HG02798 (cell line): Measurements from ENCODE around the gene CLPTM1L.
"Not testable (repeated sequence)": the region's sequence is repeated elsewhere in the genome, so short reads cannot be mapped to it uniquely, and the experiment has no call there.

Experiments
- ATAC-seq: cut with Tn5 transposase; IDR thresholded peaks from one replicate; pipeline ENCODE4 v1.9.1; 2021; ENCODE audit warnings: mild to moderate bottlenecking; ENCODE audit not compliant: unreplicated experiment, poor library complexity

The CLPTM1L gene

DNA sequence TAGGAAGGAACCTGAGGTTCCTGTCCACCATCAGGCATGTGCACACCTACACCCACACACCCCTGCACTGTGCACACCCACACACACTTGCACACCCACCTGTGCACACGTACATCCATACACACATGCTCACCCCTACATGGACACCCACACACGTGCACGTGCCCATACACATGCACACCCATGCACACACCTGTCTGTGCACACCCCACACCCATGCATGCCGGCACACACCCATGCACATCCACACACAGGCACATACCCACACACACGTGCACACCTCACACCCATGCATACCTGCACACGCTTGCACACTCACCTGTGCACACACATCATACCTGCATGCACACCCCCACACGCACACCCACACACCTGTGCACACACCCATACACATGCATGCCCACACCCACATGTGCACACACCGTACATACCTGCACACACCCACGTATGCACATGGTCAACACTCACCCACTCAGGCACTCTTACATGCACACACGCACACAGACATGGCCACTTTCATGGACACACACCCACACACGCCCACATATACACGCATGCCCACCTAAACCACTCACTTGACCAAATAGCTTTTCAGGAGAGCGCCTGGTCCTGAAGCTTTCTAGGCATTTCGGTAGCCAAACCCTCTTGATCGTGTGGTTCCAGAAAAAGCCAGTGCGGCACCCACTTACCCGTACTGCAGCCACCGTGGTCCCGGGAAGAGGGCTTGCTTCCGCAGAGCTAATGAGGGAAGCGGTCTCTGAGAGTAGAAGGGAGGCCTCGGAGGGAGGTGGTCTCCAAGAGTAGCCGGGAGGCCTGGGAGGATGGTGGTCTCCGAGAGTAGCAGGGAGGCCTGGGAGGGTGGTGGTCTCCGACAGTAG is 36.7 kb upstream of the CLPTM1L start:
- no peak for ATAC-seq

DNA sequence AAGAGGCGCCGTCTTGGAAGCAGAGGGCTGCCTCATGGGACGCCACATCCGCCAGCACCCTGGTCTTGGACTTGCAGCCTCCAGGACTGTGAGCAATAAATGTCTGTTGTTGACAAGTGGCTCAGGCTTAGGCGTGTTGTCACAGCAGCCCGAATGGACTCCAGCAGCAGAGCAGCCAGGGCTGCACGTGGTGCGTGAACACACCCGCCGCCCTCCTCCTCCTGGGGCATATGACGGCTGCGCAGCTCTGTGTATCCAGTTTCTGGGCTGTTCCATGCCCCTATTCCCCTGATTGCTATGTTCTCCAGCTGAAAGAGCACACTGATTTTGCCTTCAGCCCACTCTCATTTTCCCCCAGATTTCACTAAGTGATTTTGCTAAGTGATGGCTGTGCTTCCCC is 36.0 kb upstream of the CLPTM1L start:
- ATAC-seq, result no peak

DNA sequence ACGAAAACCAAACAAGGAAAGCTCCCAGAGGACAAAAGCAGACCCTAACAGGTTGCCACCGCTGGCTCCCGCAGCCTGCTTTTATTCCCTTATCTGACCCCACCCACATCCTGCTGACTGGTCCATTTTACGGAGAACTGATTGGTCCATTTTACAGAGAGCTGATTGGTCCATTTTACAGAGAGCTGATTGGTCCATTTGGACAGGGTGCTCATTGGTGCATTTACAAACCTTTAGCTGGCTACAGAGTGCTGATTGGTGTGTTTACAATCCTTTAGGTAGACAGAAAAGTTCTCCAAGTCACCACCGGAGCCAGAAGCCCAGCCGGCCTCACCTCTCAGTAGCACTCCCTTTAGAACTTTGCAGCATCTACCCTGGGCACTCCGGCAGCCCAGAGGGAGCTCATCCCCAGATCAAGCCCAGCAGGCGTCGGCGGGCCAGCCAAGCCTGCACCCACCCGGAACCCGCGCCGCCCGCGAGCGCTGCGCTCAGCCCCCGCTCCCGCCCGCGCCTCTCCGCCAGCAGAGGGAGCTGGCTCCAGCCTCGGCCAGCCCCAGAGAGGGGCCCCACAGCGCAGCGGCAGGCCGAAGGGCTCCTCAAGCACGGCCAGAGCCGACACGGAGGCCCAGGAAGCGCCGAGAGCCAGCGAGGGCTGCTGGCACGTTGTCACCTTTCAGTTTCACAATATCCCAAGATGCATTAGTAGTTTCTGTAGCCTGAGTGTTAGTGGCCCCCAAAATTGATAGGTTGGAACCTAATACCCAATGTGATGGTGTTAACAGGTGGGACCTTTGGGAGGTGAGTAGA is 35.3 kb upstream of the CLPTM1L start:
- peak; percentile 80 for ATAC-seq

DNA sequence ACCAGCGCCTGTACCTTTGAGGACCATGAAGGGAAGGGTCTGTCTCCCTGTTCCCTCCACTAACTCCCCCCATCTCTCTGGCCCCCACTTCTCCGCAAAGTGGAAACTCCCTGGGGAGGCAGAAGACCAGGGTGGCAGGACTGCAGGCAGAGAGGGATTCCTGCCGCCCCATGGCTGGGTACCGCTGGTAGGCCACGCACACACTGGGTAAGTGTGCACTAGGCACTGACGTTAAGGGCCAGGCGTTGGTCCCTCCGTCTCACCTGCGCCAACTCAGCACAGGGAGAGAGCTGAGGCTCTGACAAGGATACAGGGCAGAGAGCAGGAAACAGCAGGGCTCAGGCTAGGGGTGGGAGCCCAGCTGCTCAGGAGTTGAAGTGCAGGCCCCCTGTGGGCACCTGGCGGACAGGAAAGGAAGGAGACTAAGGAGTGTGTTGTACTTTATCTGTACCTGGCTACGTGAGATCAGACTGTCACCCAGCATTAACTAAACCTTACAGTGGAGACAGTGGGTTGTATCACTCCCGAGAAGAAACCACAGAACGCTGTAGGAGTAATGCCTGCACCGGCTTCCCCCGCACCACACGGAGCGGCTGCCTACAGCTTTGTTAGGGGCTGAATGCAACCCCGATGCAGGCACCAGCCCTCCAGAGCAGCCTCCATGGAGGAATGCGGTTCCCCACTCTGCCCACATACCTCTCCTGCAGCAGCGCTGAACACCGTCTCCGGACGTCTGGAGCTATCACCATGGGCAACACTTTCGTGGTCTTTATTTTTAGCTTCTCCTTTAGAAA is 34.2 kb upstream of the CLPTM1L start:
- no peak for ATAC-seq

DNA sequence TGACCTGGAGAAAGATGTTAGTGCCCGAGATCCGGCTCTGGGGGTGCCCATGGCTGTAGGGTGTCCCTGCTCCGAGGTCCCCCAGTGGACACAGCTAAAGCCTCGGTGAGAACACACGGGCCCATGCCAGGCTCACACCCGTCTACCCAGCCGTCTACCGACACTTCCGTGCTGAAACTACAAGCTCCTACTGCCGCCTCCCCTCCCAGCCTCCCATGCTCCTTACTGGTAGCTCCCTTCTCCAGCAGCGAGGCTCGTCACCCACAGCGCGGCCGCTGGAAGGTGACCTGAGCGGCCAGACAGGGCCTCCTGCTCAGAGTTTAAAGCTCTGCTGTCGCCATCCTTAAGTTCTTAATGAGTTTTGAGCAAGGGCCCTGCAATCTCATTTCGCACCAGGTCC is 33.2 kb upstream of the CLPTM1L start:
- no peak for ATAC-seq

DNA sequence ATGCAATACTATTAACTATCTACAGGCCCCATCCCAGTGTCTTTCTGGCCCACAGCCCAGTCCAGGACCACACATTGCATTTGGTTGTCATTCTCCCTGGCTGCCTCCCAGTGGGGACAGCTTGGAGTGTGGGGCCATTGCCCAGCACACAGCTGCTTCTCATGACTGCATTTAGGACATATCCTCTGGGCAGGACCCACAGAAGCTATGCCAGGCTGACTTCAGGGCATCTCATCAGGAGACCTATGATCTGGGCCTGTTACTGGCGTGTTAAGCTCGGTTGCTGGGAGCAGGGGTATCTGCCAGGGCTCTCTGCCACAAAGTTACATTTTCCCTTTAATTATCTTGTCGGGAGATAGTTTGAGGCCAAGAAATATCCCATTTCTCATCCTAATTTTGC is 32.1 kb upstream of the CLPTM1L start:
- ATAC-seq, result no peak

DNA sequence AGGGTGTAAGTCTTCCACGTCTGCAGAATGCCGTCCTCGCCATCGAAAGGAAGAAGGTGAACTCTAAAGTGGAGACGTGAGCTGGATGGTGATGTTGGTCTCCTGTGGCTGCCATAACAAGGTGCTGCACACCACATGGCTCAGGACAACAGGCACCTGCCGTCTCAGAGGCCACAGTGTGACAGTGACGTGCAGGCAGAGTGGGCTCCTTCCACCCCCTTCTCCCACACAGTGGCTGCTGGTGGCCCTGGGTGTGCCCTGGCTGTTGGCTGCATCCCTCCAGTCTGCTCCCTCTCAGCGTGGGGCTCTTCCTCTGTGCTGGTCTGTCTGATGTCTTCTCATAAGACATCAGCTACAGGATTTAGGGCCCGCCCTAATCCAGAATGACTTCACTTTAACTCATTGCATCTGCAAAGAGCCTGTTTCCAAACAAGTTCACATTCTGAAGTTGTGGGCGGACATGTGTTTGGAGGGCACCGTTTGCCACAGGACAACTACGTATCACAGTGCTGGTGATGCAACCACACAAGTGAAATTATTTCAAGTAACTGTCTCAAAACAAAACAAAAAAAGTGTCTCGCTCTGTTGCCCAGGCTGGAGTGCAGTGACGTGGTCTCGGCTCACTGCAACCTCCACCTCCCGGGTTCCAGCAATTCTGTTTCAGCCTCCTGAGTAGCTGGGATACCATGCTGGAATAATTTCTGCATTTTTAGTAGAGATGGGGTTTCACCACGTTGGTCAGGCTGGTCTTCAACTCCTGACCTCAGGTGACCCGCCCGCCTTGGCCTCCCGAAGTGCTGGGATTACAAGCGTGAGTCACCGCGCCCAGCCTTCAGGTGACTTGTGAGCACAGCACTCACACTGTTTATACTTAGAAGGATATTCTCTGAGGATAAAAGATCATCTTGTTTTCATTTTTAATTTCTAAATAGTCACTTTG is 31.2 kb upstream of the CLPTM1L start:
- no peak for ATAC-seq

DNA sequence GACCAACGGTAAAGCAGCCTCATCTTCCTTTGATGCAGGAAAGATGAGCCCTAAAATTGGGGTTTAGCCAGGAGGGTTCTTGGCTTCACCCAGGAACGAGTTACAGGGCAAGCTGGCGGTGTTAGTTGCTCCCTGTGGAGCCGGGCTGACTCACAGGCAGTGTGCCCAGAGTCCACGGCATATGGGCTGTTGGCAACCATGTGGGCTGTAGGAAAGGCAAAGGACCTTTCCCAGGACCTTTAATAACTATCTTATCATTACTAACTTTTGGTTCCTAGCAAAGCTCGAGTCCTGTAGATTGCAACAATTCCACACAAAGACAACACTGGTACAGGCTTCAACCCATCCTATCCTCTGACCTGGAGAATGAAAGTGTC is 29.8 kb upstream of the CLPTM1L start:
- ATAC-seq, result no peak

DNA sequence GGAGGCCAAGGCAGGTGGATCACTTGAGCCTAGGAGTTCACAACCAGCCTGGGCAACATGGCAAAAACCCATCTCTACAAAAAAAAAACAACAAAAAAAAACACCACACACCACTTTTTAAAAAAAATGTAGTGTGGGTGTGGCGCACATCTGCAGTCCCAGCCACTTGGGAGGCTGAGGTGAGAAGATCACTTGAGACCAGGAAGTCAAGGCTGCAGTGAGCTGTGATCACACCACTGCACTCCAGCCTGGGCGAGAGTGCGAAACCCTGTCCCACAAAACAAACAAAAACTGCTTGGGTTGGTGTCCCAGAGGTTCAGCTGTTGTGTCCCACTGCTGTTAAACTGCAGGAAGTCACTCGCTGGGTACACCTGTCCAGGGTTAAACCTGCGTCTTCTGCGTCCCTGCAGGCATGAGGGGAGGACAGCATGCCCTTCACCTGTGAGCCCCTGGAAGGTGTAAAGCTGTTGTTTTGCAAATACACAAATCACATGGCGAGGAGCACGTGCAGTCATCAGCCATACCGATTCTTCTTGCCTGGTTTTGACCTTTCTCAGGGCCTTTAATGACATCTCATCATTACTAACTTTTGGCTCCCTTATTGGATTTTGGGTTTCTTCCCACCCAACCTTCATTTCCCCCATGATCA is 29.3 kb upstream of the CLPTM1L start:
- no peak for ATAC-seq

DNA sequence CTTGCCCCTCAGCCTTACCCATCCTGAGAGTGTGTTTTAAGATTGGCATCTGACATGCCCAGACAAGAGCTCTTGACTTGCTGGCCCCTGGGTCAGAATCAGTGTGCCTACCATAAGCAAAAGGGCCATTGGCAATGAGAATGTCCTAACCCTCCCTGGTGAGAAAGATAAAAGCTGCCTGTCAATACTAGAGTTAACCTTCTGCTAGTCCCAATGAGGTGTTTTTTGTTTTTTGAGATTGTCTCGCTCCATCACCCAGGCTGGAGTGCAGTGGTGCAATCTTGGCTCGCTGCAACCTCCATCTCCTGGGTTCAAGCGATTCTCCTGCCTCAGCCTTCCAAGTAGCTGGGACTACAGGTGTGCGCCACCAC is 27.1 kb upstream of the CLPTM1L start:
- ATAC-seq, result not testable (repeated sequence)

DNA sequence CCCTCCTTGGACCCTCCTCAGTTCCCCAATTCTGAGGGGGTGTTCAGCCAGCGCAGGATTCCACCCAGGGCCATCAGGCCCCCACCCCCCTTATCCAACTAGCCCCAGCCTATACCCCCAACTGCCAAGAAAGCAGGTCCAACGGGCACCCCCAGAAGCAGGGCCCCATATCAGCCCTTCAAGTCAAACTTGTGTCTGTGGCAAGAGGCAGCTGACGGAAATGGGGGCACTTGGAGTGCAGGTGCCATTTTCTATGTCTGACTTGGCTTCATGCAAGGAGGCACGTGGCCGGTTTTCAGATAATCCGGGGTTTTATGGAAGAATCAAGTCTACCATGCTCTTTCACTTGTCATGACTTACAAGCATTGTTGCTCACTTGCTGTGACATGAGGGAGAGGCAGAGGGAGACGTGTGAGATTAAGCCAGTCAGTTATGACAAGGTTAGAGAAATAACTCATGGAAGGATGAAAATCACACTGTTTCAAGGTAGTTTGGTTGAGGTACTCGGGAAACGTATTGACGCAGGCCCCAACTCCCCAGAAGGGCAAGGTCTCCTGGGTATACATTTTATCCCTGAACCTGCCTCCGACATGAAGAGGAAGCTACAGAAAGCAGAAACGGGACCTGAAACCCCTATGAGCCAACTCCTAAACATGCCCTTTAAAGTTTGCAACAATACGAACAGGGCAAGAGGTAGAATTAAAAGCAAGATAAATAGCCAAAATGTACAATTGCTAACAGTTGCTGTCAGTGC is 26.5 kb upstream of the CLPTM1L start:
- no peak for ATAC-seq

DNA sequence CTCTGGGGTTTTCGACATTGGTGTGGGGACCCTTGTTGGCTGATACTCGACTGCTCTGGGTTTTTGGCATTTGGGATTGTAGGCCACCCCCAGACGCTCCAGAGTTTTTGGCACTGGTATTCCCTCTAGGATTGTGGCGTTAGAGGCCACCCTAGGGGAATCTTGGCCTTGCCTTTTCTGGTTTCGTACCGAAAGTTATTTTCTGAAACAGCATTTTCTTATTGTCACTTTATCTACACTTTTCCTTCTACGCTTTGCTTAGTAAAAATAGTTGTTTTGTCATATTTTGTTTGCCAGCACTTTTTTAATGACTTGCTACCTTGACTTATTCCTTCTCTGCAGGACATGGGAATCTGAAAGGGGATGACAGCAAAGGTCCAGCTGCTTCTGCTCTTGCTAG is 25.1 kb upstream of the CLPTM1L start:
- no peak for ATAC-seq

DNA sequence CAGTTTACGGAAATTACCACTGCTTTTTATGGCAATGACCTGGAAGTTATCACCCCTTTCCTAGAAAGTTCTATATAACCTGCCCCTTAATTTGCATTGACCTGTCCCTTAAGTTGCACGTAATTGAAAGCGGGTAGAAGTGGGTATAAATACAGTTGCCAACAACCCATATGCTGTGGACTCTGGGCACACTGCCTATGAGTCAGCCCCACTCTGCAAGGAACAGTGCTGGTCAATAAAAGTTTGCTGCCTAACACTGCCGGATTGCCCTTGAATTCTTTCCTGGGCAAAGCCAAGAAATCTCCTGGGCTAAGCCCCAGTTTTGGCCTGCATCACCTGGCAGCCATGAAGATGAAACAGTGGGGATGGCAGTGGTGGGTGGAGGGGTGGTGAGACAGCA is 23.9 kb upstream of the CLPTM1L start:
- ATAC-seq, result no peak

DNA sequence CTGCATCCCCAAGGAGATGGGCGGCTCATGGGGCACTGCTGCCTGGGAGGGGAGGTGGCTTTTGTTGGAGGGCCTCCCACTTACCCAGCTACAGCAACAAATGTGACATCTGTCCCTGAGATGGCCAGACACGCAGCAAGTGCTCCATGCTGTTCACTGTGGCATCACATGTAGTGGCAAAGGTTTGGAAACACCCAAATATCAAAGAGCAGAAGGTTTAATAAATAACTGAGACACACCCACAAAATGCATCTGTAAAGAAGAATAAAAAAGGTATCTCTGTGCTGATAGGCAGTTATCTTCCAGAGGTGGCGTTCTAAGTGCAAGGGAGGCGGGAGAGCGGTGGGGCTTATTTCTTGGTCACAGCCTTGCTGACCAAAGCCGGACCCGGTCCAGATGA is 23.3 kb upstream of the CLPTM1L start:
- no peak for ATAC-seq

DNA sequence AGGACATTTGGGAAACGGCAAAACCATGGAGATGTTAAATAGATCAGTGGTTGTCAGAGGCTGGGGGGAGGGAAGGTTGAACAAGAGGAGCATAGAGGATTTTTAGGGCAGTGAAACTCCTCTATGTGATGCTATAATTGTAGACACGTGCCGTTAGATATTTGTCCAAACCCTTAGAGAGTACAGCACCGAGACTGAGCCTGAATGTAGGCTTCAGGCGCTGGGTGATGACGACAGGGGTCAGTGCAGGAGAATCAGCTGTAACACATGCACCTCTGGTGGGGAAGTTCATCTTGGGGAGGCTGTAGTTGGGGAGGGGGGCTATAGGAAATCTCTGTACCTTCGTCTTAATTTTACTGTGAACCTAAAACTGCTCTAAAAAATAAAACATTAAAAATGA is 22.2 kb upstream of the CLPTM1L start:
- no peak for ATAC-seq

DNA sequence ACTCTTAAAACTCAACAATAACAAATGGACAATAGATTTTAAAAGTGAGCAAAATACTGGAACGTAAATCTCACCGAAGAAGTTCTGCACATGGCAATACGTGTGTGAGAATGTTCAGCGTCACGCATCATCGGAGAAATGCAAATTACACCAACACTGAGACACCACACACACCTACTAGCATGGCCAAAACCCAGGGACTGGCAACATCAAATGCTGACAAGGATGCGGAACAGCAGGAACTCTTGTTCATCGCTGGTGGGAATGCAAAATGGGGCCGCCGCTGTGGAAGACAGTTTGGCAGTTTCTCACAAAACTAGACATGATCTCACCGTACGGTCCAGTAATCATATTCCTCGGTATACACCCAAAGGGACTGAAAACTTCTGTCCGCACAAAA is 21.6 kb upstream of the CLPTM1L start:
- ATAC-seq, result no peak

DNA sequence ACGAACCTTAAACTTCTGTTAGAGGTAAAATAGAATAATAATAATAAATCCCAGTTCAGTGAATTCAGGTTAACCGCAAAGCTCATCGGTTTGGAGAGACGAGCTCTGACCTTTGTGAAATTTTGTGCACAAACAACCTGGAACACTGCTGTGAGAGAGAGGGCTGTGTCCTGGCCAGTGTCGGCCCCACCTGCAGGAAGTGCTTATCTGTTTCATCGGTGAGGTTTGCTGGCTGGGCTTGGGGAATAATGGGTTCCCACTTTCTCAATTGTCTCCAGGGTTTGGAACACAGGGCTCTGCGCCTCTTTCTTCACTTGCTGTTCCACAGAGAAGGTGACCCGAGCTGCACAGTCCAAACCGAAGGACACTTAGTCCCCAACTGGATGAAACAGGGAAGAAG is 19.3 kb upstream of the CLPTM1L start:
- no peak for ATAC-seq

DNA sequence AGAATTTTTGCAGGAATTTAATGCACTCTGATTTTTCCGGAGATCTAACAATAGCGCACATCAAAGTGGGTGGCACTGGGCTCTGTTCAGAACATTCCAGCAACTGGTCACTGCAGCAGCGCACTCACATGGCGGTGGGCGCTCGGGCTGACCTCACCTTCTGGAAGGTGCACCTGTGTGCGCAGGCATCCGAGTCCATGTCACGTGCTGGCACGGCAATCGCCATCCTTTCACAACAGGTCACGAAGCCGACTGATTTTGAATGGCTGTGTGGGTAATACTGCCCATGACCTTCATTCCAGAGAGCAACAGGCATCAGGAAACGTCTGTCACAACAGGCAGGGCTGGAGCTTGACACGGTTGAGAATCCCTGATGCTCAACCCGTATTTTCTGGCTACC is 18.7 kb upstream of the CLPTM1L start:
- no peak for ATAC-seq

DNA sequence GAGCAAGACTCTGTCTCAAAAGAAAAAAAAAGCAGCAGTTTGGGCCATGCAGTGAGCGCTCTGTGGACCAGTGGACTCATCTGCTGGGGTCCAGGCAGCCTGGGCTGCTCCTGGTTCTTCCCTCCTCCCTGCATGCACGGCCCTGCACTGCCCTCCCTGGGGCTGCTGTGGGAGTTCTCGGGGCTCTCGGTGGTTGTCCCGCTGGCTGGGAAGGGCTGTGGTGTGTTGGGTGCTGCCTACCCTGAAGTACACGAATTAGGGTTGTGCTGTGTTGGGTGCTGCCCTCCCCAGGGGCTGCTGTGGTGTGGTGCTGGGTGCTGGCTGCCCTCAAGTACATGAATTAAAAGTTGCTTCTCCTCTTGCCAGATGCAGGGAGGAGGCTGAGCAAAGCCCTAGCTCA is 18.3 kb upstream of the CLPTM1L start:
- ATAC-seq, result no peak
